Measurements from ENCODE around the gene TMEM192.

TMEM192 gene

DNA sequence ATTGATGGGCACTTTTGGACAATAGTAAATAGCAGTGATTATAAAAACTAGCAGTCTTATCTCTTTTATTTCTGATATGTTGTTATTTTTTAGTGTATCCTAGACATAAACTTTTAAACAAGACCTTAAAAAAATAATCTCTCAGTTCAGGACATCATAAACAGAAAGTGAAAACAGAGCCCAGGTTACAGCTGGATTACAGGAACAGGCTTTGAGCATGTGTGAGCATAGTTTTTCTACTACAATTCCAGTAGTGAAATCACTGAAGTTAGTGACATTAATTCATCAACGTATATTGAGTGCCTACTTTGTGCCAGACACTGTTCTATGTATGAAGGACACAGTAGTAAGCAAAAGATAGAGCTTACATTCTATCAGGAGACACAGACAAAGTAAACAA, 42.1 kb downstream of the TMEM192 start:
- no peak for DNase-seq (ENCODE audit: low read depth)
- H3K4me3 ChIP-seq (ENCODE audit: low read length), result no peak overlapping the region
- TF ChIP-seq, protein P1, sequence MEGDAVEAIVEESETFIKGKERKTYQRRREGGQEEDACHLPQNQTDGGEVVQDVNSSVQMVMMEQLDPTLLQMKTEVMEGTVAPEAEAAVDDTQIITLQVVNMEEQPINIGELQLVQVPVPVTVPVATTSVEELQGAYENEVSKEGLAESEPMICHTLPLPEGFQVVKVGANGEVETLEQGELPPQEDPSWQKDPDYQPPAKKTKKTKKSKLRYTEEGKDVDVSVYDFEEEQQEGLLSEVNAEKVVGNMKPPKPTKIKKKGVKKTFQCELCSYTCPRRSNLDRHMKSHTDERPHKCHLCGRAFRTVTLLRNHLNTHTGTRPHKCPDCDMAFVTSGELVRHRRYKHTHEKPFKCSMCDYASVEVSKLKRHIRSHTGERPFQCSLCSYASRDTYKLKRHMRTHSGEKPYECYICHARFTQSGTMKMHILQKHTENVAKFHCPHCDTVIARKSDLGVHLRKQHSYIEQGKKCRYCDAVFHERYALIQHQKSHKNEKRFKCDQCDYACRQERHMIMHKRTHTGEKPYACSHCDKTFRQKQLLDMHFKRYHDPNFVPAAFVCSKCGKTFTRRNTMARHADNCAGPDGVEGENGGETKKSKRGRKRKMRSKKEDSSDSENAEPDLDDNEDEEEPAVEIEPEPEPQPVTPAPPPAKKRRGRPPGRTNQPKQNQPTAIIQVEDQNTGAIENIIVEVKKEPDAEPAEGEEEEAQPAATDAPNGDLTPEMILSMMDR (conservative IDR thresholded peaks at IDR 0.05; ENCODE audit: low read depth, low read length), result no peak

DNA sequence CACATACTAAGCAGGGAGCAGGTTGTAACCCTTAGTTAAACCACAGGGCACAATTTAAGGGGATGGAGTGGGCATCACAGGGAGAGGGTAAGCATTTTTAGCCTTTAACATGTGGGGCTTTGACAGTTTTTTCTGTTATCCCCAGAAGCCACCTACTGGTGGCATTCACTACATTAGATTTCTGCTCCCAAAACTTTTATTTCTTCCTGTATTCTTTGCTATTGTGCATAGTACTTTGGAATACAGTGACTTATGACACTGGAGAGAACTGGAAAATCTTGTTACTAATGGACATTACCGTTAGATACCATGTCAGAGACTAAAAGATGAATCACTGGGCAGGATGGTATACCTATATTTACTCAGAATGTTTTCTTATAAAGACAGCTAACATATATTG, 51.7 kb downstream of the TMEM192 start:
- no peak overlapping the region for H3K4me3 ChIP-seq (ENCODE audit: low read length)
- TF ChIP-seq, protein P1 (conservative IDR thresholded peaks at IDR 0.05; ENCODE audit: low read depth, low read length), result peak; percentile 39
- no peak for DNase-seq (ENCODE audit: low read depth)

DNA sequence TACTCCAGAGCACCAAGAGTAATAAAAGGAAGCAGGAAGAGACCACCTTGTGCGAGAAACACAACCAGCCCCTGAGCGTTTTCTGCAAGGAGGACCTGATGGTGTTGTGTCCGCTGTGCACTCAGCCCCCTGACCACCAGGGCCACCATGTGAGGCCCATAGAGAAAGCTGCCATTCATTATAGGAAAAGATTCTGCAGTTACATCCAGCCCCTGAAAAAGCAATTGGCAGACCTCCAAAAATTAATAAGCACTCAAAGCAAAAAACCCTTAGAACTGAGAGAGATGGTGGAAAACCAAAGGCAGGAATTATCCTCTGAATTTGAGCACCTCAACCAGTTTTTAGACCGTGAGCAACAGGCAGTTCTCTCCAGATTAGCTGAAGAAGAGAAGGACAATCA, 53.3 kb downstream of the TMEM192 start:
- peak; percentile 1 for DNase-seq (ENCODE audit: low read depth)
- H3K4me3 ChIP-seq (ENCODE audit: low read length), result no peak overlapping the region
- TF ChIP-seq, protein P1 (conservative IDR thresholded peaks at IDR 0.05; ENCODE audit: low read depth, low read length), result no peak

DNA sequence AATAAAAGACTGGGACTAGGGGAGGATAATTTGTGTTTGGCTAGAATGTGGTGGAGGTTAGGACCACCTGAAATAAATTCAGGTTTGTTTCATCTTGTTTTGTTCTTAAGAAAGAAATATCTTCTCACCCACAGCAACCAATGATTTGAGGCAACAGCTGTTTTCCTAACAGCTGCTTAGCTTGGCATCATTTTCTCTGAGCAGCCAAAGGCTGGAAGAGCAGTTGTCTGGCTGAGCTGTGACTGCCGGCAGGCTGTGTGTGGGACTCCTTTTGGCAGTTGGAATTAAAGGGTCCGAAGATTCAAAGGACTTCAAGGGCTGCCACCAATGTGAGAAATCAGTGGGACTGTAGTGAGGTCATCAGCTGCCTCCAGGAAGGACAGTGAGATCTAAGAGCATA, 54.0 kb downstream of the TMEM192 start:
- no peak overlapping the region for H3K4me3 ChIP-seq (ENCODE audit: low read length)
- no peak for DNase-seq (ENCODE audit: low read depth)
- TF ChIP-seq, protein P1 (conservative IDR thresholded peaks at IDR 0.05; ENCODE audit: low read depth, low read length), result no peak

DNA sequence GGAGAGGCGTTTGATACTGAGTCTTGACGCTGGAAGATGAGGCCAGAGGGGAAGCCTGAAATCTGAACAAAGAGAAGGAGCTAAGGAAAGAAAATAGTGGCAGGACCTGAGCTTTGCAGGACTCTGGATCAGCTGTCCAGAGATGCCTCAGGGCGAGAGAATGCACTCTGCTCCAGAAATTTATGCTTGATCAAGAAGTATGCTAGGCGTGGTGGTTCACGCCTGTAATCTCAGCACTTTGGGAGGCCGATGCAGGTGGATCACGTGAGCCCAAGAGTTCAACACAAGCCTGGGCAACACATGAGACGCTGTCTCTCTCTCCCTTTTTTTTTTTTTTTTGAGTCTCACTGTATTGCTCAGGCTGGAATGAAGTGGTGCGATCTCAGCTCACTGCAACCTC, 57.1 kb downstream of the TMEM192 start:
- H3K4me3 ChIP-seq (ENCODE audit: low read length), result no peak overlapping the region
- DNase-seq (ENCODE audit: low read depth), result no peak
- TF ChIP-seq, protein P1 (conservative IDR thresholded peaks at IDR 0.05; ENCODE audit: low read depth, low read length), result no peak

DNA sequence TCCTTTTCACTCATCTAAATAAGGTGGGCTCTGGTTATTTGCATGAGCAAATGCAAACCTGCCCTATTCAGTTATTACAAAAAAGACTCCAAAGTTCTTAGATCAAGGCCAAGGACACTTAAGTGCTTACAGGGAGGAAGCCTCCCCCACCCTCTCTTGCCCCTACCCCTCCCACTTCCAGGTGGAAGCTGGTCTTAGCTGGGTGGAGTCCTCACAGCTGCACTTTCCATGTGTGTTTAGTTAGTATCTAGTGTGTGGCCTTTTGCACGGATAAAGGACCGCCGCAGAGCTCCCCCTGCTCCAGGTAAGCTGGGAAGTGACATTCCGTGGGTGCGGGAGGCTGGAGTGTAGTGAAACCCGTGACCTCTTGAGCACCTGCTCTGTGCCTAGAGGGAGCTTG, 59.0 kb downstream of the TMEM192 start, which contains the start of gene TRIM75:
Gene TRIM75, plus strand, starts transcription at position 222 of the 400 bp plus-strand sequence. CDS start 5,282 bp downstream, outside the sequence.
- H3K4me3 ChIP-seq (ENCODE audit: low read length), result no peak within 1 kb of the TSS
- no peak for DNase-seq (ENCODE audit: low read depth)
- TF ChIP-seq, protein P1 (conservative IDR thresholded peaks at IDR 0.05; ENCODE audit: low read depth, low read length), result no peak

DNA sequence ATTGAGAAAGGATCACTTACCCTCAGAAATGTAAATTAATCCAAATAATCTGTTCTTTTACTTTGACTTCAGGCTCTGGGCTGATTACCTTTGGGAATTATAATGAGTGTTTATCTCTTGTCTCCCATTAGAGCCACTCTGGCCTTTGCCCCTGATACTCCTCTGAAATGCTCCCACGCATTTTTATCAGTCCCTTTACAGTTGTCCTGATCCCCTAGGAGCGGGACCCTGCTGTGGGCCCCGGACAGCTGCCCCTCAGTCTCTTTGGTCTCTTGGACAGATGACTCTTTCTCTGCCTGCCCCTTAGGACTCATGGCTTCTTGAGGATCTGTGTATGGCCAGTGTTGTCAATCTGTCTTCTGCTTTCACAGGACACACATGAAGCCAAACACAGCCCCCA, 60.0 kb downstream of the TMEM192 start:
- H3K4me3 ChIP-seq (ENCODE audit: low read length), result no peak overlapping the region
- TF ChIP-seq, protein P1 (conservative IDR thresholded peaks at IDR 0.05; ENCODE audit: low read depth, low read length), result no peak
- no peak for DNase-seq (ENCODE audit: low read depth)
